ENCODE measurements around the gene KLF7. TPM values are rescaled to one million over a fixed set of nuclear protein-coding genes. Genes with fewer than 3 reads are reported as not detected.
A peak's percentile ranks its signal among the peaks of the same experiment; 100 is the strongest.

The KLF7 gene
- total RNA-seq, 6 experiments from 2014 or later, result 3.3 to 14.2 (median 10.2) TPM

DNA sequence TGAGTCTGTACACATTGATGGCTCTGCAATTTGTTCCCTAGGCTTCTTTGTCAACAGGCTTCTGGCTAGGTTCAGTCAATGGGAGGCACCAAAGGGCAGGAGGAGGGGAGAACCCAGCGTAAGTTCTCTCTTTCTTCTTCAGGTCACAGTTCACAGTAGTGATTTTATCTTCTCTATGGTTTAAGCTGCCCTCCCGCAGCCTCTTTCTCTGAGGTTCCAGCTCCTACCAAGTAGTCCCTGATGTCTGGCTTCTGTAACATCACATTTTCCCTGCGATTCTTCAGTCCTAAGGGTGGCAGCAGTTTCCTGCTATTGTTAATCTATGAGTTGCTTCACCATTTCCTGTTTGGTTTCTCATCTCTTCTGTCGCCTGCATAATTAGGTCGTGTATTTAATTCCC, 119.0 kb downstream of the KLF7 start:
- DNase-seq, result no peak
- no peak for TF ChIP-seq POLR2A (IDR thresholded peaks at IDR 0.05)
- TF ChIP-seq, protein P1, sequence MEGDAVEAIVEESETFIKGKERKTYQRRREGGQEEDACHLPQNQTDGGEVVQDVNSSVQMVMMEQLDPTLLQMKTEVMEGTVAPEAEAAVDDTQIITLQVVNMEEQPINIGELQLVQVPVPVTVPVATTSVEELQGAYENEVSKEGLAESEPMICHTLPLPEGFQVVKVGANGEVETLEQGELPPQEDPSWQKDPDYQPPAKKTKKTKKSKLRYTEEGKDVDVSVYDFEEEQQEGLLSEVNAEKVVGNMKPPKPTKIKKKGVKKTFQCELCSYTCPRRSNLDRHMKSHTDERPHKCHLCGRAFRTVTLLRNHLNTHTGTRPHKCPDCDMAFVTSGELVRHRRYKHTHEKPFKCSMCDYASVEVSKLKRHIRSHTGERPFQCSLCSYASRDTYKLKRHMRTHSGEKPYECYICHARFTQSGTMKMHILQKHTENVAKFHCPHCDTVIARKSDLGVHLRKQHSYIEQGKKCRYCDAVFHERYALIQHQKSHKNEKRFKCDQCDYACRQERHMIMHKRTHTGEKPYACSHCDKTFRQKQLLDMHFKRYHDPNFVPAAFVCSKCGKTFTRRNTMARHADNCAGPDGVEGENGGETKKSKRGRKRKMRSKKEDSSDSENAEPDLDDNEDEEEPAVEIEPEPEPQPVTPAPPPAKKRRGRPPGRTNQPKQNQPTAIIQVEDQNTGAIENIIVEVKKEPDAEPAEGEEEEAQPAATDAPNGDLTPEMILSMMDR (IDR thresholded peaks at IDR 0.05), result peak in 3 of 4 donors; percentile 20 to 33 (median 23)
- WGBS (ENCODE audit: insufficient coverage, low coverage, low lambda C conversion rate, missing lambda C conversion rate), result 15% methylated on average over 5 of the region's 5 CpGs
- peak; percentile 63 to 79 (median 74) for ATAC-seq
- intact Hi-C loops (cut with DNase I), result no loop called here
- Histone ChIP-seq H3K27me3 (no peaks in the 10 kb centered on the region), H3K4me1 (no peaks in the 10 kb centered on the region), H3K4me3 (no peak overlapping the region), H3K36me3 (no peaks in the 10 kb centered on the region), H3K9me3 (no peaks in the 10 kb centered on the region), H3K27ac (no peak overlapping the region)

DNA sequence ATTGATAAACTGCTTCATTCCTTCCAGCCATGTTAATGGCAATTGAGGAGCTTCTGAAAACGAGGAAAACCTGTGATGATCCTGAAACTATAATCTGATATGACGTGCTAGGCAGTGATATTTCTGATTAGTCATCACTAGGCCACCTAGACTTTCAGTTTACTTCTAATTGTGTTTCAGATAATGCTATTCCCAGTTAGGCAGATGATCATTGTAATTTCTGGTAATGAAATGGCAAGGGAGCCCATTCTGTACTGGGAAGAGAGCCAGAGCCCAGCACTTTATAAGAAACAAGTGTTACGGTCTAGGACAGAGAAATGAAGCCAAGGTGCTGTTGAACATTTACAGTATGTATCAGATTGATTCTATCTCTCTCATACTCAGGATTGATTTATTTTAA, 120.2 kb downstream of the KLF7 start:
- TF ChIP-seq POLR2A (IDR thresholded peaks at IDR 0.05), result no peak
- TF ChIP-seq, protein P1 (IDR thresholded peaks at IDR 0.05), result no peak
- WGBS (ENCODE audit: insufficient coverage, low coverage, low lambda C conversion rate, missing lambda C conversion rate), result 72% methylated on average over 3 of the region's 3 CpGs
- Histone ChIP-seq H3K4me3 (no peak overlapping the region), H3K27me3 (no peaks in the 10 kb centered on the region), H3K27ac (no peak overlapping the region), H3K36me3 (no peaks in the 10 kb centered on the region), H3K9me3 (no peaks in the 10 kb centered on the region), H3K4me1 (no peaks in the 10 kb centered on the region)
- ATAC-seq (no peak), DNase-seq (no peak)
- intact Hi-C loops (cut with DNase I), result no loop called here

DNA sequence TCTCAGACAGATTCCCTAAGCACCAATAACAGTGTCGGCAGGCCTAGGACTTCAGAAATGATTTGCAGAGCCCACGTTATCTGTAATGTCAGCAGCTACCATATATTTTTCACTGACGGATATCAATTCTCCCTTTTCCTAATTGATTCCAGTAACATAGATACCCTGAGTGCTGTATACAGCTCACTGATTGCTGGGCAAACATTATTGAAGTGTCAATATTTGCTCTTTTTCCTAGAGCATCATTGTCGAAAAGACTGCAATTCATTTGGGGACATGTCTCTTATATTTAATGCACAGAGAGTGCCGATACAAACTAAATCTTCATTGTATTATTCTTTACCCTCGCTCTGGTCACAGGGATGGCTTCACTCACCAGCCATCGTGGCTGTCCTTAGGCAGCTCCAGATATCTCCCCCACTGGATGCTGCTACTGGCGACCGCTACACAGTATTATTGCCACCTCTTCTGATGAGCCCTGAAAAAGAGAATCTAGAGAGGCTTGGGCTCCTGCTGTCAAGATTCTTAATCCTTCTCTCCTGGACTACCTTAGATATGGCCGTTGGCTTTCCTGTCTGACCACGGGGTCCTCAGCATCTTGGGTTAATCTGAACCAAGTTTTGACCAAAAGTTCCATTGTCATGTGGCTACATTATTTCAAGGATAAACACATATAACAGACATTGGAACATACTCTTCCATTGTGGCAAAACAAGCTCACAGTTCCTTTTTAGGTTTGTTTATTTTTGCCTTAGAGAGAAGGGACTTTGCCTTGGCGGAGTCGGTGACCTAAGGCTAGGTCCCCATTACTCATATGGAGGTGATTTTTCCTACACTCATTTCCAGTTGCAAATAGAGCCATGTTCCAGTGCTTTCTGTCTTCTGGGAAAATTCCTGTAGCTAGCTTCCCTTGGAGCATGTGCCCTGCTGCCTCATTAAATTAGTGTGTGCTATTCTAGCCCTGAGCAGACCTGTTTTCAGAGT, 121.1 kb downstream of the KLF7 start:
- DNase-seq (no peak), ATAC-seq (peak; percentile 38 to 79 (median 62))
- WGBS (ENCODE audit: insufficient coverage, low coverage, low lambda C conversion rate, missing lambda C conversion rate), result 63% methylated on average over 11 of the region's 13 CpGs
- intact Hi-C loops (cut with DNase I), result no loop called here
- no peaks in the 10 kb centered on the region for H3K4me1 ChIP-seq
- no peaks in the 10 kb centered on the region for H3K9me3 ChIP-seq
- no peak overlapping the region for H3K27ac ChIP-seq
- TF ChIP-seq, protein P1 (IDR thresholded peaks at IDR 0.05), result no peak
- TF ChIP-seq POLR2A (IDR thresholded peaks at IDR 0.05), result no peak
- H3K4me3 ChIP-seq, result no peak overlapping the region
- no peaks in the 10 kb centered on the region for H3K36me3 ChIP-seq
- no peaks in the 10 kb centered on the region for H3K27me3 ChIP-seq

DNA sequence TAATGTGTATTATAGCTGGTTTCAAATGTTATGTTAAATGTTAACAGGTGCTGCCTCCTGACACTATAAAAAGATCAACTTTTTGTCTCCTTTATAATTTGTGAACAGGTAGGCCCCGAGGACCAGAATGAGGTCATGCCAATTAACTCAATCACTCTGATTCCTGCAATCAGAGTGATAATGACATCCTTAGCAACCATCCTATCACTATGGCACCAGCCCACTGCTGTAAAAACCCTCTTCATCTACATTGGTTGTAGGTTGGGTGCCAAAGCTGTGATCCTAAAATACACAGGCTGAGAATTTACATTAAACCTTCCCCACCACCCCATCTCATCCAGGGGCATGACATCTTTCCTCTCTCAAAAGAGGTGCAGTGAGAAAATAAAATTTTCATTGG, 122.9 kb downstream of the KLF7 start:
- ATAC-seq (no peak), DNase-seq (no peak)
- H3K4me3 ChIP-seq, result no peak overlapping the region
- TF ChIP-seq POLR2A (IDR thresholded peaks at IDR 0.05), result no peak
- TF ChIP-seq, protein P1 (IDR thresholded peaks at IDR 0.05), result no peak
- H3K4me1 ChIP-seq, result no peaks in the 10 kb centered on the region
- H3K27ac ChIP-seq, result no peak overlapping the region
- intact Hi-C loops (cut with DNase I), result no loop called here
- H3K9me3 ChIP-seq, result no peaks in the 10 kb centered on the region
- H3K36me3 ChIP-seq, result no peaks in the 10 kb centered on the region
- WGBS (ENCODE audit: insufficient coverage, low coverage, low lambda C conversion rate, missing lambda C conversion rate), result 44% methylated on average over 1 of the region's 1 CpG
- no peaks in the 10 kb centered on the region for H3K27me3 ChIP-seq

Measured in right lobe of liver (tissue), 6 donors.